CD14-positive monocyte (primary cell): ENCODE data around the gene MTFMT. TPM values are rescaled to one million over a fixed set of nuclear protein-coding genes. Genes with fewer than 3 reads are reported as not detected.
"Not testable (repeated sequence)": the region's sequence is repeated elsewhere in the genome, so short reads cannot be mapped to it uniquely, and the experiment has no call there.

Source experiments
- DNase-seq, 3 donors: peaks; one replicate each; pipeline ENCODE4 v3.0.0-alpha.2; 2011 to 2022
- H2AFZ ChIP-seq: 2 replicates; pipeline ENCODE4 v1.6.0; 2012; ENCODE audit warnings: mild to moderate bottlenecking, low read depth, low read length, inconsistent platforms; ENCODE audit not compliant: insufficient read depth, poor library complexity, severe bottlenecking
- H3K27ac ChIP-seq, 2 donors: 1 replicate in 1 of 2; 2 replicates in 1 of 2; pipeline ENCODE4 v1.5.1; 2012 to 2013; ENCODE audit warnings: low read length in 2 of 2, control low read depth in 1 of 2, inconsistent platforms in 1 of 2, low read depth in 1 of 2, mild to moderate bottlenecking in 1 of 2
- H3K27me3 ChIP-seq, 2 donors: one replicate each; pipeline versions ENCODE4 v1.6.0 to v1.6.1; 2011 to 2013; ENCODE audit warnings: low read length in 2 of 2; ENCODE audit not compliant: control insufficient read depth in 2 of 2, insufficient read depth in 2 of 2
- H3K36me3 ChIP-seq, 2 donors: replicated peaks in 1 of 2; 1 replicate in 1 of 2; 2 replicates in 1 of 2; pipeline versions ENCODE4 v1.5.1 to v1.6.1; 2012 to 2013; ENCODE audit warnings: low read length in 2 of 2, control low read depth in 1 of 2, inconsistent platforms in 1 of 2, mild to moderate bottlenecking in 1 of 2; ENCODE audit not compliant: insufficient read depth in 2 of 2, control insufficient read depth in 1 of 2
- H3K4me1 ChIP-seq, 2 donors: 1 replicate in 1 of 2; 2 replicates in 1 of 2; pipeline versions ENCODE4 v1.5.1 to v1.6.1; 2012 to 2013; ENCODE audit warnings: low read length in 2 of 2, control low read depth in 1 of 2, inconsistent platforms in 1 of 2, mild to moderate bottlenecking in 1 of 2, moderate library complexity in 1 of 2; ENCODE audit not compliant: insufficient read depth in 2 of 2, control insufficient read depth in 1 of 2
- H3K4me2 ChIP-seq: replicated peaks from 2 replicates; pipeline ENCODE3; 2012; ENCODE audit warnings: low read length, moderate library complexity, mild to moderate bottlenecking; ENCODE audit not compliant: poor library complexity, severe bottlenecking; ENCODE audit errors: extremely low read depth
- H3K4me3 ChIP-seq, 3 experiments: fragments of 200-600 bp in 1 of 3; sonication (generic) in 1 of 3; replicated peaks in 1 of 3; 1 replicate in 2 of 3; 2 replicates in 1 of 3; pipeline ENCODE4 v1.5.1; 2011 to 2013; ENCODE audit warnings: low read length in 3 of 3, mild to moderate bottlenecking in 3 of 3, control low read depth in 2 of 3, low read depth in 2 of 3, inconsistent platforms in 1 of 3, moderate library complexity in 1 of 3
- H3K79me2 ChIP-seq: 2 replicates; pipeline ENCODE4 v1.6.0; 2012; ENCODE audit warnings: mild to moderate bottlenecking, control low read depth, inconsistent platforms, low read length, moderate library complexity; ENCODE audit not compliant: insufficient read depth
- H3K9ac ChIP-seq: 2 replicates; pipeline ENCODE4 v1.6.0; 2017; ENCODE audit warnings: low read length, mild to moderate bottlenecking; ENCODE audit not compliant: insufficient read depth, poor library complexity, severe bottlenecking
- H3K9me3 ChIP-seq, 2 donors: replicated peaks in 1 of 2; 1 replicate in 1 of 2; 2 replicates in 1 of 2; pipeline versions ENCODE4 v1.5.1 to v1.6.1; 2012 to 2013; ENCODE audit warnings: low read length in 2 of 2, control low read depth in 1 of 2; ENCODE audit not compliant: control insufficient read depth in 1 of 2, insufficient read depth in 1 of 2
- H4K20me1 ChIP-seq: 2 replicates; pipeline ENCODE4 v1.6.0; 2012; ENCODE audit warnings: mild to moderate bottlenecking, low read length, control low read depth, moderate library complexity; ENCODE audit not compliant: insufficient read depth
- H3K27ac Mint-ChIP-seq, 7 donors: one replicate each; pipeline ENCODE4 v1.8.0; 2020; ENCODE audit warnings: mild to moderate bottlenecking in 7 of 7, mixed read lengths in 7 of 7, moderate library complexity in 6 of 7, inconsistent platforms in 2 of 7
- H3K27me3 Mint-ChIP-seq, 3 donors: one replicate each; pipeline ENCODE4 v1.8.0; 2021 to 2022; ENCODE audit warnings: low read depth in 3 of 3, mild to moderate bottlenecking in 3 of 3, mixed read lengths in 3 of 3, moderate library complexity in 3 of 3, inconsistent platforms in 1 of 3
- H3K36me3 Mint-ChIP-seq, 2 donors: one replicate each; pipeline ENCODE4 v1.8.0; 2020; ENCODE audit warnings: mixed read lengths in 2 of 2, inconsistent platforms in 1 of 2, mild to moderate bottlenecking in 1 of 2
- H3K4me1 Mint-ChIP-seq: one replicate; pipeline ENCODE4 v1.8.0; 2020; ENCODE audit warnings: mild to moderate bottlenecking, mixed read lengths
- H3K4me3 Mint-ChIP-seq, 2 donors: one replicate each; pipeline ENCODE4 v1.8.0; 2020; ENCODE audit warnings: mild to moderate bottlenecking in 2 of 2, mixed read lengths in 2 of 2, moderate library complexity in 1 of 2
- H3K9me3 Mint-ChIP-seq, 7 donors: one replicate each; pipeline ENCODE4 v1.8.0; 2020 to 2022; ENCODE audit warnings: mixed read lengths in 7 of 7, mild to moderate bottlenecking in 6 of 7, moderate library complexity in 6 of 7, inconsistent platforms in 2 of 7
- WGBS: methylation state at CpG from one replicate; pipeline ENCODE4 v1.1.5; 2013; ENCODE audit warnings: missing lambda C conversion rate; ENCODE audit not compliant: insufficient coverage; 5-methylcytosine and 5-hydroxymethylcytosine counted together
- intact Hi-C, 2 donors: fragments of 100-400 bp; cut with micrococcal nuclease; formaldehyde crosslinking; loops; one replicate each; pipeline versions ENCODE4 v1.15.0 to v1.15.1; 2023
- polyA plus RNA-seq, 3 donors: library from polyadenylated mRNA; depleted of rRNA in 1 of 3; unstranded in 2 of 3; stranded (reverse) in 1 of 3; fragments of 300-500 nt in 2 of 3; fragments of >200 nt in 1 of 3; fragmentation: Illumina TruSeq in 2 of 3; gene quantifications; 1 replicate in 2 of 3; 2 replicates in 1 of 3; pipeline ENCODE4 v1.2.3, GENCODE V29; 2012 to 2021
- TF ChIP-seq, protein P1 (sequence below): fragments of 200-600 bp; IDR thresholded peaks from one replicate; pipeline ENCODE4 v1.8.0; 2022; ENCODE audit warnings: antibody characterized with exemption, mild to moderate bottlenecking

Gene MTFMT
- polyA plus RNA-seq, 3 donors = 5.1 to 10.8 (median 9.0) TPM

GRCh38 chr15:65075607-65076395, 46.4 kb upstream of the MTFMT start:
- H3K4me1 Mint-ChIP-seq, intact Hi-C loops, H3K9me3 ChIP-seq, H3K27ac Mint-ChIP-seq, H3K9me3 Mint-ChIP-seq, H3K4me1 ChIP-seq, H3K79me2 ChIP-seq, H3K4me2 ChIP-seq, H3K36me3 Mint-ChIP-seq, H3K27ac ChIP-seq, H4K20me1 ChIP-seq, DNase-seq, H3K36me3 ChIP-seq, H2AFZ ChIP-seq, H3K9ac ChIP-seq, H3K4me3 ChIP-seq: not testable (repeated sequence)
- H3K4me3 Mint-ChIP-seq = peak overlapping the region in 1 of 2 donors; percentile 77
- WGBS = 9% methylated on average over 6 of the region's 12 CpGs
- H3K27me3 ChIP-seq = peaks cover 5 to 26% of the 10 kb centered on the region in 2 donors
- peaks cover 25 to 44% (median 31%) of the 10 kb centered on the region in 3 donors for H3K27me3 Mint-ChIP-seq

DNA sequence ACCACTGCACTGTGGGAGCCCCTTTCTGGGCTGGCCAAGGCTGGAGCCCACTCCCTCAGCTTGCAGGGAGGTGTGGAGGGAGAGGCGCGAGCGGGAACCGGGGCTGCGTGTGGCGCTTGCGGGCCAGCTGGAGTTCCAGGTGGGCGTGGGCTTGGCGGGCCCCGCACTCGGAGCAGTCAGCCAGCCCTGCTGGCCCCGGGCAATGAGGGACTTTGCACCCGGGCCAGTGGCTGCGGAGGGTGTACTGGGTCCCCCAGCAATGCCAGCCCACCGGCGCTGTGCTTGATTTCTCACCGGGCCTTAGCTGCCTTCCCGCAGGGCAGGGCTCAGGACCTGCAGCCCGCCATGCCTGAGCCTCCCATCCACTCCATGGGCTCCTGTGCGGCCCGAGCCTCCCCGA, 45.5 kb upstream of the MTFMT start:
- H3K4me1 ChIP-seq, H3K4me3 ChIP-seq, H3K9me3 Mint-ChIP-seq, intact Hi-C loops, H3K4me1 Mint-ChIP-seq, H3K36me3 ChIP-seq, H3K36me3 Mint-ChIP-seq, H3K4me3 Mint-ChIP-seq, H3K79me2 ChIP-seq, H3K9me3 ChIP-seq, H4K20me1 ChIP-seq, DNase-seq, H3K4me2 ChIP-seq, H3K27ac ChIP-seq, H3K27ac Mint-ChIP-seq, H3K9ac ChIP-seq, H2AFZ ChIP-seq: not testable (repeated sequence)
- H3K27me3 Mint-ChIP-seq = peaks cover 25 to 43% (median 32%) of the 10 kb centered on the region in 3 donors
- H3K27me3 ChIP-seq = peaks cover 5 to 26% of the 10 kb centered on the region in 2 donors
- 97% methylated on average over 15 of the region's 22 CpGs for WGBS

- H2AFZ ChIP-seq = no peak overlapping the region
- H3K27ac Mint-ChIP-seq = no peak overlapping the region
- no peak overlapping the region for H3K4me3 Mint-ChIP-seq
- no peak for DNase-seq
- no peak overlapping the region for H3K27ac ChIP-seq
- peaks cover 0 to 5% of the 10 kb centered on the region in 2 donors for H3K36me3 Mint-ChIP-seq
- no peak overlapping the region for H3K4me3 ChIP-seq
- peaks cover 0 to 6% of the 10 kb centered on the region in 2 donors for H3K9me3 ChIP-seq
- no peaks in the 10 kb centered on the region for H3K79me2 ChIP-seq
- H3K4me2 ChIP-seq = no peak overlapping the region
- H3K4me1 Mint-ChIP-seq = peaks cover under 1% of the 10 kb centered on the region
- intact Hi-C loops = no loop called here
- peaks cover 1 to 5% (median 3%) of the 10 kb centered on the region in 7 donors for H3K9me3 Mint-ChIP-seq
- peaks cover 14 to 21% of the 10 kb centered on the region in 2 donors for H3K27me3 ChIP-seq
- WGBS = no CpG with 5 or more reads among the region's 3 CpGs
- H3K36me3 ChIP-seq = no peaks in the 10 kb centered on the region
- peaks cover 28 to 44% (median 36%) of the 10 kb centered on the region in 3 donors for H3K27me3 Mint-ChIP-seq
- TF ChIP-seq, protein P1, sequence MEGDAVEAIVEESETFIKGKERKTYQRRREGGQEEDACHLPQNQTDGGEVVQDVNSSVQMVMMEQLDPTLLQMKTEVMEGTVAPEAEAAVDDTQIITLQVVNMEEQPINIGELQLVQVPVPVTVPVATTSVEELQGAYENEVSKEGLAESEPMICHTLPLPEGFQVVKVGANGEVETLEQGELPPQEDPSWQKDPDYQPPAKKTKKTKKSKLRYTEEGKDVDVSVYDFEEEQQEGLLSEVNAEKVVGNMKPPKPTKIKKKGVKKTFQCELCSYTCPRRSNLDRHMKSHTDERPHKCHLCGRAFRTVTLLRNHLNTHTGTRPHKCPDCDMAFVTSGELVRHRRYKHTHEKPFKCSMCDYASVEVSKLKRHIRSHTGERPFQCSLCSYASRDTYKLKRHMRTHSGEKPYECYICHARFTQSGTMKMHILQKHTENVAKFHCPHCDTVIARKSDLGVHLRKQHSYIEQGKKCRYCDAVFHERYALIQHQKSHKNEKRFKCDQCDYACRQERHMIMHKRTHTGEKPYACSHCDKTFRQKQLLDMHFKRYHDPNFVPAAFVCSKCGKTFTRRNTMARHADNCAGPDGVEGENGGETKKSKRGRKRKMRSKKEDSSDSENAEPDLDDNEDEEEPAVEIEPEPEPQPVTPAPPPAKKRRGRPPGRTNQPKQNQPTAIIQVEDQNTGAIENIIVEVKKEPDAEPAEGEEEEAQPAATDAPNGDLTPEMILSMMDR = no peak
- no peaks in the 10 kb centered on the region for H4K20me1 ChIP-seq
- no peak overlapping the region for H3K9ac ChIP-seq
- peaks cover 0 to 6% of the 10 kb centered on the region in 2 donors for H3K4me1 ChIP-seq
Measured at GRCh38 chr15:65072617-65073016, 43.2 kb upstream of the MTFMT start.
